K562 (cell line): ENCODE measurements around the gene PGM2L1. TPM values are rescaled to one million over a fixed set of nuclear protein-coding genes. Genes with fewer than 3 reads are reported as not detected.
A peak's percentile ranks its signal among the peaks of the same experiment; 100 is the strongest.

ENCODE experiments used
- ATAC-seq: fragments of 200-7000 bp; cut with Tn5 transposase; 3 replicates; pipeline ENCODE4 v1.9.1; 2020; ENCODE audit warnings: moderate library complexity
- BruUV-seq: library from RNA; stranded (reverse); fragments of 400-500 nt; replicated peaks from 2 replicates; lab custom pipeline; 2021; lab: Mats Ljungman, UMichigan
- CTCF ChIA-PET: fragments of 300-600 bp; formaldehyde crosslinking; extraction: SDS; loops from one replicate; lab custom pipeline; 2021; ENCODE audit warnings: low intra/inter-chr PET ratio; lab: Yijun Ruan, JAX
- POLR2A ChIA-PET: fragments of 300-600, 350-650 bp; sonication (Branson Sonifier 250); formaldehyde crosslinking; extraction: SDS; loops from one replicate; lab custom pipeline; 2021; ENCODE audit warnings: antibody characterized with exemption, inconsistent platforms; lab: Yijun Ruan, JAX
- DNase-seq, 4 experiments: peaks; one replicate each; pipeline versions ENCODE4 v3.0.0 to v3.0.0-alpha.2; 2011 to 2018; ENCODE audit warnings: low spot score in 3 of 4, mixed read lengths in 3 of 4; ENCODE audit errors: extremely low read depth in 1 of 4
- FAIRE-seq: peaks from 2 replicates; lab custom pipeline; 2011; peaks lifted over from hg19 to GRCh38; lab: Jason Lieb, UNC
- H2AFZ ChIP-seq: 2 replicates; pipeline ENCODE4 v1.6.0; 2011; ENCODE audit warnings: low read depth, low read length, control low read depth, inconsistent platforms
- H3K27ac ChIP-seq: fragments of 200-600 bp; 3 replicates; pipeline ENCODE4 v1.8.0; 2011; ENCODE audit warnings: low read depth, mild to moderate bottlenecking, control low read depth, inconsistent platforms, low read length, moderate library complexity, mixed read lengths; ENCODE audit errors: extremely low read depth
- H3K27me3 ChIP-seq, 2 experiments: fragments of 300-600 bp in 1 of 2; 2 replicates in 1 of 2; 3 replicates in 1 of 2; pipeline versions ENCODE4 v1.6.0 to v1.8.0; 2011; ENCODE audit warnings: inconsistent platforms in 2 of 2, low read length in 2 of 2, mild to moderate bottlenecking in 1 of 2, mixed read lengths in 1 of 2, moderate library complexity in 1 of 2; ENCODE audit not compliant: control insufficient read depth in 2 of 2, insufficient read depth in 2 of 2
- H3K36me3 ChIP-seq: fragments of 300-600 bp; 3 replicates; pipeline ENCODE4 v1.8.0; 2011; ENCODE audit warnings: mild to moderate bottlenecking, low read length, inconsistent platforms; ENCODE audit not compliant: control insufficient read depth, insufficient read depth
- H3K4me1 ChIP-seq, 2 experiments: fragments of 200-600 bp in 1 of 2; replicated peaks in 1 of 2; 2 replicates in 1 of 2; 3 replicates in 1 of 2; pipeline versions ENCODE4 v1.5.1 to v1.8.0; 2011; ENCODE audit warnings: inconsistent platforms in 2 of 2, low read length in 2 of 2, mild to moderate bottlenecking in 1 of 2, mixed read lengths in 1 of 2, moderate library complexity in 1 of 2; ENCODE audit not compliant: control insufficient read depth in 2 of 2, insufficient read depth in 2 of 2
- H3K4me2 ChIP-seq: 2 replicates; pipeline ENCODE4 v1.6.1; 2011; ENCODE audit warnings: low read length, control low read depth, inconsistent platforms, mixed read lengths; ENCODE audit not compliant: insufficient read depth
- H3K4me3 ChIP-seq: fragments of 200-600 bp; sonication (generic), shearing (Covaris generic); 2 replicates; pipeline ENCODE4 v1.5.1; 2016; ENCODE audit warnings: control low read depth, inconsistent platforms
- H3K79me2 ChIP-seq: fragments of 200-600 bp; 3 replicates; pipeline ENCODE4 v1.8.0; 2011; ENCODE audit warnings: low read length, inconsistent platforms; ENCODE audit not compliant: control insufficient read depth, insufficient read depth
- H3K9ac ChIP-seq, 2 experiments: 2 replicates each; pipeline versions ENCODE4 v1.6.0 to v1.6.1; 2011; ENCODE audit warnings: low read depth in 2 of 2, low read length in 2 of 2, control low read depth in 1 of 2, inconsistent platforms in 1 of 2, mild to moderate bottlenecking in 1 of 2, mixed read lengths in 1 of 2; ENCODE audit not compliant: insufficient read depth in 1 of 2
- H3K9me1 ChIP-seq: one replicate; pipeline ENCODE4 v1.6.0; 2011; ENCODE audit warnings: inconsistent platforms, mild to moderate bottlenecking, low read length, moderate library complexity; ENCODE audit not compliant: control insufficient read depth, insufficient read depth
- H3K9me3 ChIP-seq: replicated peaks from 2 replicates; pipeline ENCODE4 v1.5.1; 2011; ENCODE audit warnings: low read depth, low read length, inconsistent platforms; ENCODE audit not compliant: control insufficient read depth, insufficient read depth
- H4K20me1 ChIP-seq: replicated peaks from 2 replicates; pipeline ENCODE4 v1.6.1; 2011; ENCODE audit warnings: low read length, inconsistent platforms, mixed read lengths; ENCODE audit not compliant: control insufficient read depth, insufficient read depth
- ARHGAP35 ChIP-seq: fragments of 450-650 bp; IDR thresholded peaks from 2 replicates; pipeline ENCODE4 v1.6.1; 2018; ENCODE audit not compliant: partially characterized antibody
- BACH1 ChIP-seq: fragments of 200-800 bp; sonication (Bioruptor generic); IDR thresholded peaks from 2 replicates; pipeline ENCODE4 v1.6.1; 2016; ENCODE audit warnings: missing genetic modification characterization, missing compliant biosample characterization
- DNMT1 ChIP-seq: fragments of 450-650 bp; IDR thresholded peaks from 2 replicates; pipeline ENCODE4 v1.6.1; 2016; ENCODE audit warnings: antibody characterized with exemption, mild to moderate bottlenecking
- EZH2 ChIP-seq: IDR thresholded peaks from 2 replicates; pipeline ENCODE4 v1.6.1; 2012; ENCODE audit warnings: low read depth, mild to moderate bottlenecking, inconsistent platforms, low read length, borderline replicate concordance
- FOSL1 ChIP-seq: fragments of 200-800 bp; sonication (Bioruptor generic); conservative IDR thresholded peaks from 2 replicates; pipeline ENCODE4 v1.6.1; 2016; ENCODE audit warnings: missing genetic modification characterization, missing compliant biosample characterization
- IRF2 ChIP-seq: sonication (generic); formaldehyde crosslinking; IDR thresholded peaks from 2 replicates; pipeline ENCODE4 v1.8.1; 2022; ENCODE audit warnings: mild to moderate bottlenecking, missing genetic modification reagents
- WGBS: fragments of 100-300 bp; shearing (Covaris generic); methylation state at CpG from one replicate; pipeline ENCODE4 v1.1.6; 2016; ENCODE audit warnings: low coverage, mixed read lengths; ENCODE audit not compliant: insufficient coverage; ENCODE audit errors: missing lambda C conversion rate; 5-methylcytosine and 5-hydroxymethylcytosine counted together
- in situ Hi-C: fragments of 300-500 bp; cut with MboI; formaldehyde crosslinking; loops from 4 replicates; pipeline ENCODE4 v1.15.0; 2018; ENCODE audit warnings: inconsistent platforms, mixed read lengths
- intact Hi-C: fragments of 100-400 bp; cut with micrococcal nuclease; formaldehyde crosslinking; loops from 2 replicates; pipeline ENCODE4 v1.14.2; 2022
- polyA plus RNA-seq, 8 experiments: library from polyadenylated mRNA; depleted of rRNA in 4 of 8; stranded (reverse) in 5 of 8; unstranded in 3 of 8; fragments of >200 nt; fragmentation: Nextera tagmentation in 2 of 8; fragmentation: Illumina TruSeq in 1 of 8; extraction: Ambion mirVana in 2 of 8; extraction: Trizol in 1 of 8; gene quantifications; 2 replicates each; pipeline versions ENCODE4 v1.2.1 to v1.2.3, GENCODE V29; 2011 to 2014; ENCODE audit warnings: inconsistent platforms in 1 of 8, missing spikeins in 1 of 8
- total RNA-seq, 7 experiments: library from RNA; depleted of rRNA in 6 of 7; stranded (reverse); fragments of >200 nt in 6 of 7; fragmentation: Illumina TruSeq in 2 of 7; extraction: Trizol in 2 of 7; gene quantifications; 2 replicates each; pipeline versions ENCODE4 v1.2.1 to v1.2.3, GENCODE V29; 2011 to 2021; ENCODE audit warnings: low replicate concordance in 1 of 7
- TF ChIP-seq, protein P1 (sequence below): sonication (generic); formaldehyde crosslinking; IDR thresholded peaks from 2 replicates; pipeline ENCODE4 v1.8.0; 2023; ENCODE audit warnings: mild to moderate bottlenecking, missing genetic modification reagents
- TF ChIP-seq, protein P2 (sequence below): fragments of 250-450 bp; sonication (Bioruptor Pico); IDR thresholded peaks from 2 replicates; pipeline ENCODE4 v1.8.0; 2022; ENCODE audit warnings: moderate library complexity, mild to moderate bottlenecking, inconsistent platforms
- TF ChIP-seq, protein P3 (sequence below): sonication (generic); formaldehyde crosslinking; IDR thresholded peaks from 2 replicates; pipeline ENCODE4 v1.8.0; 2022; ENCODE audit warnings: mild to moderate bottlenecking, low read depth, missing genetic modification reagents
- TF ChIP-seq, protein P4 (sequence below), 2 experiments: fragments of 450-650 bp; IDR thresholded peaks; 2 replicates each; pipeline ENCODE4 v1.6.1; 2016; ENCODE audit warnings: mild to moderate bottlenecking in 2 of 2, borderline replicate concordance in 1 of 2, low read depth in 1 of 2, moderate library complexity in 1 of 2

Gene PGM2L1
- total and polyA plus RNA-seq, 9 of the 15 experiments (the other 6 are each of a cell fraction or from before 2014, with no cell fraction given), result 0.32 to 0.95 (median 0.63) TPM

- no peaks in the 10 kb centered on the region for H3K9me1 ChIP-seq
- no TSS peak for BruUV-seq
- FAIRE-seq (no peak), DNase-seq (no peak), ATAC-seq (no peak)
- no peak overlapping the region for H3K4me2 ChIP-seq
- intact Hi-C loops, result no loop called here
- in situ Hi-C loops, result no loop called here
- ChIA-PET CTCF (no interaction called here), POLR2A (interaction anchor here (1.3 kb wide), 1 partner anchor 14 kb away, joined by 4 read pairs; the partner anchor contains the start of gene PGM2L1)
- no peak overlapping the region for H3K27ac ChIP-seq
- H3K27me3 ChIP-seq, result peaks cover 10% of the 10 kb centered on the region in 2 experiments
- H3K9ac ChIP-seq, result no peak overlapping the region
- no peaks in the 10 kb centered on the region for H3K36me3 ChIP-seq
- WGBS, result 33% methylated on average over 11 of the region's 11 CpGs
- no peaks in the 10 kb centered on the region for H3K9me3 ChIP-seq
- H3K4me1 ChIP-seq, result no peaks in the 10 kb centered on the region
- H4K20me1 ChIP-seq, result no peaks in the 10 kb centered on the region
- H3K4me3 ChIP-seq, result no peak overlapping the region
- no peaks in the 10 kb centered on the region for H3K79me2 ChIP-seq
- H2AFZ ChIP-seq, result 0 out of 2 replicates have a peak overlapping the region, but pooled peaks have one; percentile 27
- TF ChIP-seq, protein P1, sequence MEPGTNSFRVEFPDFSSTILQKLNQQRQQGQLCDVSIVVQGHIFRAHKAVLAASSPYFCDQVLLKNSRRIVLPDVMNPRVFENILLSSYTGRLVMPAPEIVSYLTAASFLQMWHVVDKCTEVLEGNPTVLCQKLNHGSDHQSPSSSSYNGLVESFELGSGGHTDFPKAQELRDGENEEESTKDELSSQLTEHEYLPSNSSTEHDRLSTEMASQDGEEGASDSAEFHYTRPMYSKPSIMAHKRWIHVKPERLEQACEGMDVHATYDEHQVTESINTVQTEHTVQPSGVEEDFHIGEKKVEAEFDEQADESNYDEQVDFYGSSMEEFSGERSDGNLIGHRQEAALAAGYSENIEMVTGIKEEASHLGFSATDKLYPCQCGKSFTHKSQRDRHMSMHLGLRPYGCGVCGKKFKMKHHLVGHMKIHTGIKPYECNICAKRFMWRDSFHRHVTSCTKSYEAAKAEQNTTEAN, result no peak
- TF ChIP-seq, protein P2, sequence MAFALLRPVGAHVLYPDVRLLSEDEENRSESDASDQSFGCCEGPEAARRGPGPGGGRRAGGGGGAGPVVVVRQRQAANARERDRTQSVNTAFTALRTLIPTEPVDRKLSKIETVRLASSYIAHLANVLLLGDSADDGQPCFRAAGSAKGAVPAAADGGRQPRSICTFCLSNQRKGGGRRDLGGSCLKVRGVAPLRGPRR (CRISPR knock-in tag), result no peak
- TF ChIP-seq ARHGAP35 (no peak), DNMT1 (no peak), BACH1 (no peak), FOSL1 (tag) (no peak), EZH2 (no peak), IRF2 (CRISPR knock-in tag) (no peak)
- TF ChIP-seq, protein P3, sequence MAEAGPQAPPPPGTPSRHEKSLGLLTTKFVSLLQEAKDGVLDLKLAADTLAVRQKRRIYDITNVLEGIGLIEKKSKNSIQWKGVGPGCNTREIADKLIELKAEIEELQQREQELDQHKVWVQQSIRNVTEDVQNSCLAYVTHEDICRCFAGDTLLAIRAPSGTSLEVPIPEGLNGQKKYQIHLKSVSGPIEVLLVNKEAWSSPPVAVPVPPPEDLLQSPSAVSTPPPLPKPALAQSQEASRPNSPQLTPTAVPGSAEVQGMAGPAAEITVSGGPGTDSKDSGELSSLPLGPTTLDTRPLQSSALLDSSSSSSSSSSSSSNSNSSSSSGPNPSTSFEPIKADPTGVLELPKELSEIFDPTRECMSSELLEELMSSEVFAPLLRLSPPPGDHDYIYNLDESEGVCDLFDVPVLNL, result no peak
- TF ChIP-seq, protein P4, sequence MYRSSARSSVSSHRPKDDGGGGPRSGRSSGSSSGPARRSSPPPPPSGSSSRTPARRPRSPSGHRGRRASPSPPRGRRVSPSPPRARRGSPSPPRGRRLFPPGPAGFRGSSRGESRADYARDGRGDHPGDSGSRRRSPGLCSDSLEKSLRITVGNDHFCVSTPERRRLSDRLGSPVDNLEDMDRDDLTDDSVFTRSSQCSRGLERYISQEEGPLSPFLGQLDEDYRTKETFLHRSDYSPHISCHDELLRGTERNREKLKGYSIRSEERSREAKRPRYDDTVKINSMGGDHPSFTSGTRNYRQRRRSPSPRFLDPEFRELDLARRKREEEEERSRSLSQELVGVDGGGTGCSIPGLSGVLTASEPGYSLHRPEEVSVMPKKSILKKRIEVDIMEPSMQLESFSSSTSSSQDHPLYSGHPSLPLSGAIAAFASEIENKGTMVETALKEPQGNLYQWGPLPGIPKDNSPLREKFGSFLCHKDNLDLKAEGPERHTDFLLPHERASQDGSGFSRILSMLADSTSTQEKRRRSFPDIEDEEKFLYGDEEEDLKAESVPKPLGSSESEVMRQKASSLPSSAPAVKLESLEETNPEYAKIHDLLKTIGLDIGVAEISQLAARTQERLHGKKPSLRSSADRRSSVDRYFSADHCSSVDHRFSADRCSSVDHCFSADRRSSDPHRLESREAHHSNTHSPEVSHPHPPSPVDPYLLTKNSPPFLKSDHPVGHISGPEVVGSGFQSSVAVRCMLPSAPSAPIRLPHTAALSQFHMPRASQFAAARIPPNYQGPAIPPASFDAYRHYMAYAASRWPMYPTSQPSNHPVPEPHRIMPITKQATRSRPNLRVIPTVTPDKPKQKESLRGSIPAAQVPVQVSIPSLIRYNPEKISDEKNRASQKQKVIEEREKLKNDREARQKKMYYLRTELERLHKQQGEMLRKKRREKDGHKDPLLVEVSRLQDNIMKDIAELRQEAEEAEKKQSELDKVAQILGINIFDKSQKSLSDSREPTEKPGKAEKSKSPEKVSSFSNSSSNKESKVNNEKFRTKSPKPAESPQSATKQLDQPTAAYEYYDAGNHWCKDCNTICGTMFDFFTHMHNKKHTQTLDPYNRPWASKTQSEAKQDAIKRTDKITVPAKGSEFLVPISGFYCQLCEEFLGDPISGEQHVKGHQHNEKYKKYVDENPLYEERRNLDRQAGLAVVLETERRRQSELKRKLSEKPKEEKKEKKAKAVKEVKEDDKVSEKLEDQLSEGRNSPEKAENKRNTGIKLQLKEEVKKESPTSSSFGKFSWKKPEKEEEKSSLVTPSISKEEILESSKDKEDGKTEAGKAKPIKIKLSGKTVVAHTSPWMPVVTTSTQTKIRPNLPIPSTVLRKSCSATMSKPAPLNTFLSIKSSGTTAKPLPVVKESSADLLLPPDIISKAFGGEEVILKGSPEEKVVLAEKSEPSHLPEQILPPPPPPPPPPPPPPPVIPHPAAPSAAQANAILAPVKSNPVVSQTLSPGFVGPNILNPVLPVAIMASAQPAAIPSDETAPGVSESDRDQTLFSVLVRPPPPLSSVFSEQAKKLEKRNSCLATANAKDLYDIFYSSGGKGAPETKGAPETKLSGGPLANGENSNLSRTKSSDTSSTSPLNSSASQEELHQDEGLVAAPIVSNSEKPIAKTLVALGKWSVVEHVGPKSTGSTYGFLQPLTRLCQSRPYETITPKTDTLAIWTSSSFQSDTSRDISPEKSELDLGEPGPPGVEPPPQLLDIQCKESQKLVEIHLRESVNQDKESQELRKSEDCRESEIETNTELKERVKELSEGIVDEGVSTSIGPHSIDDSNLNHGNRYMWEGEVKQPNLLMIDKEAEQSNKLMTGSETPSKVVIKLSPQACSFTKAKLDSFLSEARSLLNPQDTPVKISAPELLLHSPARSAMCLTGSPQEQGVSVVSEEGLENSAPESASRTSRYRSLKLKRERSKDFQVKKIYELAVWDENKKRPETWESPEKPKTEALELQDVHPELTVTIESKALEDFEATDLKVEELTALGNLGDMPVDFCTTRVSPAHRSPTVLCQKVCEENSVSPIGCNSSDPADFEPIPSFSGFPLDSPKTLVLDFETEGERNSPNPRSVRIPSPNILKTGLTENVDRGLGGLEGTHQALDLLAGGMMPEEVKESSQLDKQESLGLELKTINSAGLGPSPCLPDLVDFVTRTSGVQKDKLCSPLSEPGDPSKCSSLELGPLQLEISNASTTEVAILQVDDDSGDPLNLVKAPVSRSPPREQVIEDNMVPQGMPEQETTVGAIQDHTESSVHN (IDR thresholded peaks at IDR 0.05; ENCODE audit: borderline replicate concordance in 1 of 2, low read depth in 1 of 2), result no peak
Measured at GRCh38 chr11:74412733-74413359, 14.6 kb upstream of the PGM2L1 start.
